Esophagus muscularis mucosa (tissue), 4 donors: Measurements from ENCODE around the gene F7.

Experiments
- CTCF ChIP-seq, 3 experiments: fragments of 200-600 bp in 2 of 3; fragments of 450-650 bp in 1 of 3; sonication (generic) in 2 of 3; IDR thresholded peaks; one replicate each; pipeline ENCODE4 v1.5.1; 2017 to 2019; ENCODE audit warnings: antibody characterized with exemption in 3 of 3, mild to moderate bottlenecking in 2 of 3, moderate library complexity in 1 of 3
- EP300 ChIP-seq: sonication (generic); formaldehyde crosslinking; IDR thresholded peaks from one replicate; pipeline ENCODE4 v1.6.1; 2017; ENCODE audit warnings: antibody characterized with exemption
- POLR2A ChIP-seq: fragments of 450-650 bp; IDR thresholded peaks from one replicate; pipeline ENCODE4 v1.6.1; 2017; ENCODE audit warnings: antibody characterized with exemption, moderate library complexity, mild to moderate bottlenecking, low read depth

DNA sequence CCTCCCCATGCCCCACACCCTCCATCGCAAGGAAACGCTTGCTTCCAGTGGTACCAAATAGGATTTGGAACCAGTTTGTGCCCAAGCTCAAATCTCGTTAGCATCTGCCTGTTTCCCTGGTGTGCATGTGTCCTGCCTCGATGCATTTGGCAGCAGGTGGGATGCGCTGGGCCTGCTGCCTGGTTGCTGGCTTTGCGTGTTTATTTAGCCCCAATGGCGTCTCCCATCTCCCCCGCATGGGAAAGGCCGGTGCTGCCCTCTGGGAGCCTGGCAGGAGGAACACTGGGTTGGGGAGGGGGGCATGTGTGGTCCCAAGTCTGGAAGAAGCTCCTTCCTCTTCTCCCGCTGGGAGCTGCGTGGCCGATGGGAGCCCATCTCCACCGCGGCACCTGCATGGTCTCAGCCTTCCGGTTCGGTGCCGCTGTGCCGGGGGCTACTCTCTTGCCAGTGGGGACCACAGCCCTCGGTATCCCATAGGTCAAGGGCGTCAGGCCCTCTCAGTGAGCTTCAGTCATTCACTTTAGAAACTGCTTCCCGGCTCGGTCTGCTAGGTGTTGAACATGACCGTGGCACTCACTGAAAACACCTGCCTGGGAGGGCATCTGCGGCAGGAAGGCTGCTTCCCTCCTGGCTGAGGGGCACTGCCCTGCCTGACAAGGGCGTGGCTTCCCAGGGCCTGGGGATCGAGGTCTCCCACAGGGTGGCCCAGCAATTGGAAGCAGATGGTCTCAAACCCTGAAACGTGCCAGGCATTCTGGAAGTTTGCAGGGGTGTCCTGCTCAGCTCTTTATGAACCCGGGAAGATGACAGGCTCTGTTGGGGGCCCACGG is 11.8 kb upstream of the F7 start:
- no peak for TF ChIP-seq CTCF (IDR thresholded peaks at IDR 0.05)
- no peak for TF ChIP-seq POLR2A
- TF ChIP-seq EP300, result no peak
